HG03025 (cell line): ENCODE results near the gene OR4K1.
"Not testable (repeated sequence)": the region's sequence is repeated elsewhere in the genome, so short reads cannot be mapped to it uniquely, and the experiment has no call there.

Source experiments
- ATAC-seq: cut with Tn5 transposase; IDR thresholded peaks from one replicate; pipeline ENCODE4 v1.9.1; 2021; ENCODE audit warnings: mild to moderate bottlenecking, moderate library complexity; ENCODE audit not compliant: unreplicated experiment, low FRiP score

OR4K1 gene, protein sequence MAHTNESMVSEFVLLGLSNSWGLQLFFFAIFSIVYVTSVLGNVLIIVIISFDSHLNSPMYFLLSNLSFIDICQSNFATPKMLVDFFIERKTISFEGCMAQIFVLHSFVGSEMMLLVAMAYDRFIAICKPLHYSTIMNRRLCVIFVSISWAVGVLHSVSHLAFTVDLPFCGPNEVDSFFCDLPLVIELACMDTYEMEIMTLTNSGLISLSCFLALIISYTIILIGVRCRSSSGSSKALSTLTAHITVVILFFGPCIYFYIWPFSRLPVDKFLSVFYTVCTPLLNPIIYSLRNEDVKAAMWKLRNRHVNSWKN

DNA sequence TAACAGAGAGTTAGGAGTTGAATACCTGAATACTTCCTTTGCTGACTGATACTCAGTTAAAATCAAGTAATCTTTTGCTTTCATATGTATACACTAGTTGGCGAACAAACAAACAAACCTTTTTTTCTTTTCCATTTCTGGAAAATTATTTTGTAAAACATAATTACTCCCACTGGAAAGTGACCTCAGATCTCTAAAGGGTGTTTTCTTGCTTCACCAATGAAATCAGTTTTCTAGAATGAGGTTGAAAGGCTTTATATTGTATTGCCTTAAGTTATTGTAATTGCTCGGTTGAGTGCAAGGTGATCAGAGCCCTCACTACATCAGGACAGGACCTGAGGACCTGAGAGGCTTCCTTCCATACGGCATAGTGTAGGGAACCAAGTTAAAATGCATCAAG lies at the start of gene OR4K1:
TSS of gene OR4K1 (plus strand) at position 301 of the 400 bp plus-strand sequence. CDS start 4,750 bp downstream, outside the sequence.
- ATAC-seq: no peak

DNA sequence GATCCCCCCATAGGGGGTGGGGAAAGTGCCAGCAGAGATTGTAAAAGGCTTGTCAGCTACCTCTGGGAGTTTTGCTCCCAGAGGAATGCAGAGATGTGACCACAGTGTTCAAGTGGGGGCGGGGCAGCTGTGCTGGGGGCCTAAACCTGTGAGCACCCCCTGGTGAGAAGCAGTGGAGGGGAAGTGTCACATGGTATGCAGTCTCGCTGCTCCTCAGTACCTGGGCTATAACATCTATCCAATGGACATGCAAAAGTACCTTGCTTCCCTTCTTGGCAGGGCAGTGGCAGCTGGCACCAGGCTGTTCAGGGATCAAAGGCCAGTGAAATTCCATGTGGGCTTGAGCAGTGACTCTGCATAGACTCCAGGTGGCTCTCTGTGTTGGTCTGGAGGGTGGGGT lies 35.4 kb upstream of the OR4K1 start:
- ATAC-seq: no peak

DNA sequence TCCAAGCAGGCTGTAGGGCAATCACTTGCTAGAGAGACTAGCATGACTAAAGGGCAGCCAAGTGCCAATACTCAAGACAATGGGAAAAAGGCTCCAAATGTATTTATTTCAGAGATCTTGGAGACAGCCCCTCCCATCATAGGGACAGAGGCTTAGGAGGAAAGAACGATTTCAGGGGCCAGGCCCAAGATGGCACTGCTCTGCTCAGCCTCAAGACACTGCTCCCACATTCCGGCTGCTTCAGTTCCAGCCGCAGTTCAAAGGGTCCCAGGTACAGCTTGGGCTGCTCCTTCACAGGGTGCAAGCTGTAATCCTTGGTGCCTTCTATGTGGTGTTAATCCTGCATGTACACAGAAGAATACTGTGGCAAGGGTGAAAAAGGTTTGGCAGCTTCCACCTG lies 29.7 kb upstream of the OR4K1 start:
- no peak for ATAC-seq

DNA sequence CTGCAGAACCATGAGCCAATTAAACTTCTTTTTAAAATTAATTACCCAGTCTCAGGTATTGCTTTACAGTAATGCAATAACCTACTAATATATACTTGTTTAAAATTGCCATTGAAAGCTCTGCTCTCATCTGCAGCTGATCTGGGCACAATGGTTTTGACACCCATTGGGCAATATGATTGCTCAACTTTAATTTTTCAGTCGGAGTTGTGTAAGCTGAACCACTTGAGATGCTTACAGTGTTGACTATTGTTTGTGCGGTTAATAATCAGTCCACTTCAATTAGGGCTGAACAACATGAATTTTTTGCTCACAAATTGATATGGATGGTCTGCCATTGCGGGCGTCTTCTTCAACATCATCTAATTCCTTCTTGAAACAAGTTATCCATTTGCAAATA lies 28.3 kb upstream of the OR4K1 start:
- no peak for ATAC-seq

DNA sequence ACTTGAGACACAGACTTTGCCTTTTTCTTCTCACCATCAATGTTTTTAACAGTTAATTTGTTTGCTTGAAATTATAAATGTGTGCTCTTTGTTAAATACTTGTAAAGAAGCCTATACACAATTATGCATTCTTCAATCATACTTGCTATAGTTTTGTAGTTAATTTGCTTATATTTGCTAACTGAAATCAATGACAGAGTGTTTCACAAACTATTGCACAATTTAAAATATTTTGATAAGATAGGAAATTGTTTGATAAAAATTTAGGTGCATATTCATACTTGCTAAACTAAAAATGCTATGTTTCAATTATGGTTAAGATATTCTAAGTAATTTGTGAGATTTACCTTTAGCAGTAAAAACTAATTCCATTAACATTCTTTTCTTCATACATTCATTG lies 24.1 kb upstream of the OR4K1 start:
- ATAC-seq: no peak

DNA sequence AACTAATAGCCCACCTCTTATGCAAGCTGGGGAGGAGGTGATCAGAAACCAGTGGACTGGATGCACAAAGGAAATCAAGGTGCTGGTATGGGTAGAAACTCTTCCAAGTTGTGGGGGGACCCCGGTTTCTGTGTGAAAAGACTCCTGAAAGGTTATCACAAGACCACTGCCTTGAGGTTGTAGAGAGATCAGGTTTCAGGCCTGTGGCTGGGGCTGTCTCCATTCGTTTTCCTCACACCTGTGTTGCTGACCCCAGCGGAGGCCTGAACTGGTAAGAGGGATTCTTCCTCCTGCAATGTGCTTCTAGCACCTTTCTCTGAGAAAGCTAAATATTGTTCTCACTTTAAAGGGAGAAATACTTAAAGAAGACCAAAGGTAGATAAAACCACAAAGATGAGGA lies 19.6 kb upstream of the OR4K1 start:
- no peak for ATAC-seq

DNA sequence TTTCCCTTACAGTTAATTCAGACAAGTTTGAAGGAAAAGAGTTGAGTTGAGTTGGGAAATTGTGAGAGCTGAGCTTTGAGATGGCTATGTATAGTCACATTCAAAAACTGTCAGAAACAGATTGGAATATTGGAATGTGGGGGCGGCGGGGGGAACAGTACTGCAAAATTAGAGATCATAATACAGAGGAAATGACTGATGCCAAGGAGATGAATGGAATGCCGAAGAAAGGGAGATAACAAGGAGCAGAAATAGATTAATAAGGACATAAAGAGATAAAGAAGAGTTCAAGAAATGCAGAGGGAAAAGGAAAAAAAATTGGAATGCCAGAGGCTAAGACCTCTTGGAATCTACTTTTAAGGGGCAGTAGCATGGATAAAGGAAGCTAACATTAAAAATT lies 13.5 kb upstream of the OR4K1 start:
- no peak for ATAC-seq

DNA sequence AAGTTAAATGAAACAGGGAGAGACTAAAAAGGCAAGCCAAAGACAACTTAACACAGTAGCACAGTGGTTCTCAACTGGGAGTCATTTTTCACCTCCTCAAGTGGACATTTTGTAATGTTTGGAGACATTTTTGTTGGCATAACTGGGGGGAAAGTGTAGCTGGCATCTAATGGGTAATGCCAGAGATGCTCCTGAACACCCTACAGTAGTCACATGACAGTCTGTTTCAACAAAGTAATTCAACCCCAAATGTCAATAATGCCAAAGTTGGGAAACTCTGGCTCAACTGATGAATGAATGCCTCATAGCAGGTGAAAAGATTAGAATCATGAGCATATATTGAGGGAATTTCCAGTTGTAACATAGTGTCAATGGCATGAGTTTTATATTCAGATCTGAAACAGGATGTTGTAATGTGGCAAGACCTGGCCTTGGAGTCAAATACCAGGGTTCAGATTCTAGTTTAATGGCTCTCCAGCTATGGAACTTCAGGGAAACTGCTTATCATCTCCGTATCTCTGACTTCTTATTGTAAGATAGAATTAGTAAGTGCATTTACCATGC lies 12.7 kb upstream of the OR4K1 start:
- no peak for ATAC-seq

DNA sequence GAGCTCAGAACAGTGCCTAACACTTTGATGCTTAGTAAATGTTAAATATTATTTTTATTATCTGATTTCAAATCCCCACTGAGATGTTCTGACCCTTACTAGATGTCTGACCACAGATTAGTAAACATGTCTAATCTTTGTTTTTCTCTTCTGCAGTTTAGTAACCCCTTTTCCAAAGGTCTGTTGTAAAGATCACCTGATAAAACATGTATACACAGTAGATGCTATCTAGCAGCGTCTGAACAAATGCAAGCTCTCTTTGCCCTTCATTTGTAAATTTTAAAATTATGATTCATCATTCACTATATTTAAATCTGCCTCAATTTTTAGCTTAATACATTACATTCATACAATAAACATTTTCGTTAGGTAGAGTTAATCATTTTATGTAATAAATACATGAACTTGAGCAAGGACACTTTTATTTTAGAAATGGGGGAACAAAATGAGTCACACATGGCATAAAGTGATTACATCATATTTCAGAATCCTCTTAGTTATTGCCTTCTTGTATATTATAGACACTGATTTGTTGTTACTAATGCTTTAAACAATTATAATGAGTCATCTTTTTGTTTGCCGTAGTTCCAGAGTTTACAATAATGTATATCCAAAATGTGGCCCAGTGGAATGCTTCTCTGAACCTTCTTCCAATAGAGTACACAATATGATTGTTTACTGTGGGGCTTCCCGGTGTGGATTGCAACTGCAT lies 12.0 kb upstream of the OR4K1 start:
- ATAC-seq: no peak

DNA sequence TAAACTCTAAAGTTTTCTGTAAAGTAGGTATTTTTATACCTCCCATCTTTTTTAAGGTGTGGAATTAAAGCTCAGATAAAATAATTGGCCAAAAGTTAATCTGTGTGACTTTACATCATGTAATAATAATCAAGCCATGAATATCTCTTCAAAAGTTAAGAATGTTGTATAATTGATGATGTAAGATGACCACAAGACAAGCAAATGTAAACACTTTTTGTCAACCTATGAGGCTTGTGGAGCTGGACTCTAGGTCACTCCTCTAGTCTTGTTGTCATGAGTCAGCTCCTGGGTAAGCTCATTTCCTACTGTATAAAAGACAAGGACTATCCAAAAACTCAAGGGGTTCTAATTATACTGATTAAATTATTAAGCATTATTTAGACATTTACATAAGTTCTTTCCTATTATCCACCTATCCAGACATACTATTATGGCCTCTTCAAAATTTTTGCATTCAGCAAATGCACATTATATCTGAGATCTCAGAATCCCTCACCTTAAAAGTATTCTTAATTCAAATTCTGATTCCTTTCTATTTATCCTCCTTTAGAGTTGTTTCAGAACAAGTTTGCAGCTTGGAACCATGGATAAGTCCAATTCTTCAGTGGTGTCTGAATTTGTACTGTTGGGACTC lies 10.6 kb upstream of the OR4K1 start, which contains the start of gene OR4K5:
TSS of gene OR4K5 (plus strand) at position 587 of the 637 bp plus-strand sequence. CDS start at position 587, 0 bp downstream.
- ATAC-seq: no peak

DNA sequence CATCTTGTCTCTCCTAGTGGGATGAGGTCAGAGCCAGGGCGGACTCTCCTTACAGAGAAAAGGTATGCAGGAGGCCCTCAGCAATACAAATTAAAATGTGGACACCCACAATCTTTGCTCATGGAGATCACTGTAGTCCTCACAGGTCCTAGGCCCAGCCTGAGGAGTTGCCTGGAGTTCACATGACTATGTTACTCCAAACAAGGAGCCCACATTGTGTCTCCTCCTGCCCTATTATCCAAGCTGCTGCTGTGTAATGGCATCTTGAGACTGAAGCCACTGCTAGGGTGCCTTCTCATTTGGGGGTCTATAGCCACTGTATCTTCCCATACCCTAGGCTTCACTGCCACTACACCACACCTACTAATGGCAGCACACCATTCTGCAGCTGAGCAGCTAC lies 11.0 kb downstream of the OR4K1 start:
- no peak for ATAC-seq

DNA sequence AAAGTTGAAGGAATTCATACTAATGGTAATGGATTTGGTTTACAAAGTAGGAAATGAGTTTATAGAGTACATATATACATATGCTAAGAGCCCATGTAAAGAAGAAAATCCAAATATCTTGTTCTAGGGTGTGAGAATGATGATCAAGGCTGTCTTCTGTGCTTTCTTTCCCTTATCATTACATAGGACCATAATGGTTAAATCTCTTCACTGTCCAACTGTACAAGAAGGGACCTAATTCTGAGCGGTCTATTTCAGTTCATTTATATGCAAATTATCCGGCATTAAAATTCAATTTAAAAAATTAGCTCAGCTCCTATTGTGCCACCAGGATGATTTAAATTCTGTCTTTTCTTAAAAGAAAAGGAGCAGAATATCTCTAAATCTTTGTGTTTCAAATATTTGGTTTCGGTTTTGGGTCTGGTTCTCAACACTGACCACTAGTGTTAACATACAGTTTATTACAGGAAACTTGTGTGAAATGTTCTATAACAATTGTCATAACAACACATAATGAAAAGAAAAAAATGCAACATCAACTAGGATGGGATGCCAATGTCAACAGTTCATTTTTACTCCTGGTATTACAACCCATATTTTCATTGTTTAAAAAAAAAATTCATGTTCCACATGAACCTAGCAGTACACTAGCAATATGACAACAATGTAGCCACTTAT lies 16.8 kb downstream of the OR4K1 start:
- ATAC-seq: no peak

DNA sequence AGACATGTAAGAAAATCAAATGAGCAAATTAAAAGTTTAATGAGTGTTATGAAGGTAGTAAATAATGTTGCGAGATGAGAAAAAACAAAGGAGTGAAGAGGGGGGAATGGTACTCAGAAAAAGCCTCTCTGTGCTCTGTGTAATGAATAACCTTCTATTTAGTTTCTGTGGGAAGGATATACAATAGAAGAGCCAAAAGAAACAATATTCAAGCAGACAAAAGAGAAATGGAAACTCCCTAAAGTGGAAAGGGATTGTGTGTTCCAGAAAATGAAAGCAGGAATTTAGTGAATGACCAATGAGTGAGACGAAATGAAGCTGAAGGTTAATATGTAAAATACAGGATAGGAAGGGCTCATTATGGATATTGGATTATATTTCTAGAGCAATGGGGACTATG lies 18.5 kb downstream of the OR4K1 start:
- ATAC-seq: no peak

DNA sequence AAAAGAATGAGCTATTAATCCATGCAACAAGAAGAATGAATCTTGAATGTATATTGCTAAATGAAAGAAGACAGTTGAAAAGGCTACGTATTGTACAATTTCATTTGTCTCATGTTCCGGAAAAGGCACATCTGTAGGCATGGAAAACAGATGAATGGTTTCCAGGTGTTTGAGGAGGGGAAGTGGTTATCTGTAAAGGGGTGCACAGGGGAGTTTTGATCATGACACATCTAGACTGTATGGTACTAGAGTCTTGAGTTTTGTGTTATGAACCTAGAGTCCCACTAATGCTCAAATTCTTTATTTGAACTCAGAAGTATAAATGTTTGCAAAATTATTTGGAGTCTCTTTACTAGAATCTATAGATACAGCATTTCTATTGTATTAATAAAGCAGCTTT lies 39.0 kb downstream of the OR4K1 start:
- ATAC-seq: not testable (repeated sequence)

DNA sequence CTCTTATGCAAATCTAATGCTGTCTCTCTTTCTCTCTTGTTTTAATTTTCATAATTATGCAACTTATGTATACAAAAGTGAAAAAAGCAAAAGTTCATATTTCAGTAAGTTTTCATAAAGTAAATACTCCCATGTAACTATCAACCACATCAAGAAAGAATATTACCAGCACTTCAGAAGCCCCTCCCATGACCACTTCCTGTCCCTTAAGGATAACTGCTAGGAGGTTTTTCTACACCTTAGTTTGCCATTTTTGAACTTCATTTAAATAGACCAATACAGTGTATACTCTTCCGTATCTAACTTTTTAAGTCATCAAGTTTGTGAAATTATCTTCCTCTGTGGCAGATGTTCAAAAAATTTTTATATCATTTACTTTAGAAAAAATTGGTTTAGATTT lies 44.1 kb downstream of the OR4K1 start:
- no peak for ATAC-seq

DNA sequence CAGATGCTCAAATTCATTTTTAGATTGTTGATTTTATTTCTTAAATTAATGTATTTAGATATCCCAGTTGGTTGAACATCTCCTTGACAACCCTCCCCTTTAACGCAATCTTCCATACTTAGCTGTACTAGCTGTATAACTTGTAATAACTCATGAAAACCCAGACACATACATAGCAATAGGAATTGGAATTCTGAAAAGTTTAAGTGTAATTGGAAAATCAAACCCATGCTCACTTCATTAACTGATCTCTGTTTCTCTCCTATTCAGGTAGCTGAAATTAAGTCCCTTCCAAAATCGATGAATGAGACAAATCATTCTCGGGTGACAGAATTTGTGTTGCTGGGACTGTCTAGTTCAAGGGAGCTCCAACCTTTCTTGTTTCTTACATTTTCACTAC lies 44.6 kb downstream of the OR4K1 start, which contains the start of gene OR4K15:
TSS of gene OR4K15 (plus strand) at position 301 of the 400 bp plus-strand sequence. CDS start at position 301, 0 bp downstream.
- ATAC-seq: no peak
